Mammary epithelial cell (primary cell): Measurements from ENCODE around the gene CDK5R1.

Source experiments
- EZH2 ChIP-seq: IDR thresholded peaks from 2 replicates; pipeline ENCODE4 v1.6.1; 2012; ENCODE audit warnings: low read length, inconsistent platforms, borderline replicate concordance
- TF ChIP-seq, protein P1 (sequence below), 2 donors: IDR thresholded peaks in 1 of 2; conservative IDR thresholded peaks in 1 of 2; 2 replicates each; pipeline ENCODE4 v1.5.1; 2011 to 2012; ENCODE audit warnings: inconsistent platforms in 2 of 2, low read length in 2 of 2, mild to moderate bottlenecking in 2 of 2, control low read depth in 1 of 2, low read depth in 1 of 2; ENCODE audit not compliant: insufficient read depth in 1 of 2; ENCODE audit errors: extremely low read depth in 1 of 2

DNA sequence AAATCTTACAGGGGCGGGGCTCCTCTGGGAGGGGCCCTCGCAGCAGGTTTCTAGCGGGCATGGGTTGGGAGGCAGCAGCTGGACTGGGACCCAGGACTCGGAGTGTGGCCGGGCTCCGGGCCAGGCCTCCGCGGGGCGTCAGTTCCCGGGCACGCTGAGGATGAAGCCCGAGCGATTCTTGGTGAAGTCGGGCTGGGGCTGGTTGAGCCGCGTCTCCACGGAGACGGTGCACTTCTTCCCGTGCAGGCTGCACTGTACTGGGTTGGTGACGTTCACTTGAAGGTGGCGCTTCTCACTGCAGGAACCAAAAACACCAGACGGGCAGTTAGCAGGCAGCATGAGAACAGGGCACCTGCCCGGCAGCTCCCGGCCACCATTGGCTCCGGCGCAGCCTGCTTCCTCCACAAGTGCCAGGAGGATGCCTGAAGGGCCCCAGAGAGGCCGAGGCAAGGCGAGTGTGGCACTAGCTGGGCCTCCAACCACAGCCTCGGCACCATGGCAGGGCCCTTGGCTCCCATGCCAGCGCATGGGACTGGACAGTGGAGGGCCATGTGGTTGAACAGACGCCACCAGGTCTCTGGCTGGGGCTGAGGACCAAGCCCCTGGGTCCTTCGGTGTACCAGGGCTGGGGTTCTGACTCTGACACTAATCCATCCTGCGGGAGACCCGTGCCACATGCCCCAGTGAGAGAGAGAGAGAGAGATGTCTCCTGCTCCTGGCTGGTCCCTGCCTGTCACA is 8.0 kb downstream of the CDK5R1 start:
- TF ChIP-seq EZH2 = no peak
- TF ChIP-seq, protein P1, sequence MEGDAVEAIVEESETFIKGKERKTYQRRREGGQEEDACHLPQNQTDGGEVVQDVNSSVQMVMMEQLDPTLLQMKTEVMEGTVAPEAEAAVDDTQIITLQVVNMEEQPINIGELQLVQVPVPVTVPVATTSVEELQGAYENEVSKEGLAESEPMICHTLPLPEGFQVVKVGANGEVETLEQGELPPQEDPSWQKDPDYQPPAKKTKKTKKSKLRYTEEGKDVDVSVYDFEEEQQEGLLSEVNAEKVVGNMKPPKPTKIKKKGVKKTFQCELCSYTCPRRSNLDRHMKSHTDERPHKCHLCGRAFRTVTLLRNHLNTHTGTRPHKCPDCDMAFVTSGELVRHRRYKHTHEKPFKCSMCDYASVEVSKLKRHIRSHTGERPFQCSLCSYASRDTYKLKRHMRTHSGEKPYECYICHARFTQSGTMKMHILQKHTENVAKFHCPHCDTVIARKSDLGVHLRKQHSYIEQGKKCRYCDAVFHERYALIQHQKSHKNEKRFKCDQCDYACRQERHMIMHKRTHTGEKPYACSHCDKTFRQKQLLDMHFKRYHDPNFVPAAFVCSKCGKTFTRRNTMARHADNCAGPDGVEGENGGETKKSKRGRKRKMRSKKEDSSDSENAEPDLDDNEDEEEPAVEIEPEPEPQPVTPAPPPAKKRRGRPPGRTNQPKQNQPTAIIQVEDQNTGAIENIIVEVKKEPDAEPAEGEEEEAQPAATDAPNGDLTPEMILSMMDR (conservative IDR thresholded peaks at IDR 0.05 in 1 of 2, IDR thresholded peaks at IDR 0.05 in 1 of 2; ENCODE audit: extremely low read depth in 1 of 2, insufficient read depth in 1 of 2, low read depth in 1 of 2, low read length in 2 of 2) = no peak
